OCI-LY3 (cell line): Measurements from ENCODE around the gene LMTK3.

Source experiments
- EZH2phosphoT487 ChIP-seq: fragments of 200-600 bp; shearing (Covaris generic); IDR thresholded peaks from 2 replicates; pipeline ENCODE4 v1.6.1; 2018; ENCODE audit warnings: antibody characterized with exemption, mixed run types, low read depth
- TF ChIP-seq, protein P1 (sequence below): fragments of 200-600, 300-600 bp; sonication (generic); IDR thresholded peaks from 2 replicates; pipeline ENCODE4 v1.5.1; 2014; ENCODE audit warnings: antibody characterized with exemption, low read length, low read depth

DNA sequence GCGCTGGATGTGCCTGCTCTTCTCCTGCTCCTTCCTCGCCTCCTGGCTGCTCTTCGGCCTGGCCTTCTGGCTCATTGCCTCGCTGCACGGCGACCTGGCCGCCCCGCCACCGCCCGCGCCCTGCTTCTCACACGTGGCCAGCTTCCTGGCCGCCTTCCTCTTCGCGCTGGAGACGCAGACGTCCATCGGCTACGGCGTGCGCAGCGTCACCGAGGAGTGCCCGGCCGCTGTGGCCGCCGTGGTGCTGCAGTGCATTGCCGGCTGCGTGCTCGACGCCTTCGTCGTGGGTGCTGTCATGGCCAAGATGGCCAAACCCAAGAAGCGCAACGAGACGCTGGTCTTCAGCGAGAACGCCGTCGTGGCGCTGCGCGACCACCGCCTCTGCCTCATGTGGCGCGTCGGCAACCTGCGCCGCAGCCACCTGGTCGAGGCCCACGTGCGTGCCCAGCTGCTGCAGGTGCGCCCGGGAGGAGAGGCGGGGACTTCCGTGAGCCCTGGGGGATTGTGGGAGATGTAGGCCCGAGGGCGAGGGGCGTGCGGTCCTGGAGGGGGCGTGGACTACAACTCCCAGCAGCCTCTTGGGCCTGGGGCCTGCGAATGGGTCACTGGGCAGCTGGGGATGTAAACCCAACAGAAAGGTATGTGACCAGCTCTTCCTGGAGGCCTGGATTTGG is 49.5 kb downstream of the LMTK3 start:
- TF ChIP-seq, protein P1, sequence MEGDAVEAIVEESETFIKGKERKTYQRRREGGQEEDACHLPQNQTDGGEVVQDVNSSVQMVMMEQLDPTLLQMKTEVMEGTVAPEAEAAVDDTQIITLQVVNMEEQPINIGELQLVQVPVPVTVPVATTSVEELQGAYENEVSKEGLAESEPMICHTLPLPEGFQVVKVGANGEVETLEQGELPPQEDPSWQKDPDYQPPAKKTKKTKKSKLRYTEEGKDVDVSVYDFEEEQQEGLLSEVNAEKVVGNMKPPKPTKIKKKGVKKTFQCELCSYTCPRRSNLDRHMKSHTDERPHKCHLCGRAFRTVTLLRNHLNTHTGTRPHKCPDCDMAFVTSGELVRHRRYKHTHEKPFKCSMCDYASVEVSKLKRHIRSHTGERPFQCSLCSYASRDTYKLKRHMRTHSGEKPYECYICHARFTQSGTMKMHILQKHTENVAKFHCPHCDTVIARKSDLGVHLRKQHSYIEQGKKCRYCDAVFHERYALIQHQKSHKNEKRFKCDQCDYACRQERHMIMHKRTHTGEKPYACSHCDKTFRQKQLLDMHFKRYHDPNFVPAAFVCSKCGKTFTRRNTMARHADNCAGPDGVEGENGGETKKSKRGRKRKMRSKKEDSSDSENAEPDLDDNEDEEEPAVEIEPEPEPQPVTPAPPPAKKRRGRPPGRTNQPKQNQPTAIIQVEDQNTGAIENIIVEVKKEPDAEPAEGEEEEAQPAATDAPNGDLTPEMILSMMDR, result no peak
- TF ChIP-seq EZH2phosphoT487, result no peak
